ENCODE data around the gene ENPP3. TPM values are rescaled to one million over a fixed set of nuclear protein-coding genes. Genes with fewer than 3 reads are reported as not detected.

ENPP3 gene
- total and polyA plus RNA-seq, 10 of the 15 experiments (the other 5 are each of a cell fraction or from before 2014, with no cell fraction given), result 0.01 TPM; not detected in 9

DNA sequence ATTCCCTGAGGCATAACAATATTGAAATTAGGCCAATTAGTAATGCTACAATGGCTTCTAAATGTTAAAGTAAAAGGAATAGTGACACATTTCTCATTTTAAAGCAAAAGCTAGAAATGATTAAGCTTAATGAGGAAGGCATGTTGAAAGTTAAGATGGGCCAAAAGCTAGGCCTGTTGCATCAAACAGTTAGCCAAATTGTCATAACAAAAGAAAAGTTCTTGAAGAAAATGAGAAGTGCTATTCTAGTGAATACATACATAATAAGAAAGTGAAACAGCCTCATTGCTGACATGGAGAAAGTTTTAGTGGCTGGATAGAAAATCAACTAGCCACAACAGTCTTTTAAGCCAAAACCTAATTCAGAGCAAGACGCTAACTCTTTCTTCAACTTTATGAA lies 51.2 kb downstream of the ENPP3 start (continued):
- no peak for TF ChIP-seq ZBTB33 (IDR thresholded peaks at IDR 0.05)
- TF ChIP-seq SMAD5 (IDR thresholded peaks at IDR 0.05; ENCODE audit: low read depth), result no peak
- no peak for TF ChIP-seq KAT2A (conservative IDR thresholded peaks at IDR 0.05; ENCODE audit: control insufficient read depth, low read depth, low read length)
- TF ChIP-seq BACH1 (IDR thresholded peaks at IDR 0.05; ENCODE audit: borderline replicate concordance), result no peak
- peak; percentile 100 for TF ChIP-seq ZNF217 (IDR thresholded peaks at IDR 0.05)
- peak; percentile 91 for TF ChIP-seq RUNX3 (IDR thresholded peaks at IDR 0.05; ENCODE audit: low read length)
- TF ChIP-seq RELA (IDR thresholded peaks at IDR 0.05; ENCODE audit: borderline replicate concordance, partially characterized antibody), result no peak
- no peak for TF ChIP-seq ZNF24 (IDR thresholded peaks at IDR 0.05)
- TF ChIP-seq RELB (IDR thresholded peaks at IDR 0.05; ENCODE audit: low read depth), result no peak
- peak; percentile 62; the same call in 1 of the 2 replicates for TF ChIP-seq PAX5 (IDR thresholded peaks at IDR 0.05; ENCODE audit: borderline replicate concordance, low read depth, low read length)
- TF ChIP-seq NFXL1 (IDR thresholded peaks at IDR 0.05; ENCODE audit: borderline replicate concordance), result no peak
- TF ChIP-seq, protein P1, sequence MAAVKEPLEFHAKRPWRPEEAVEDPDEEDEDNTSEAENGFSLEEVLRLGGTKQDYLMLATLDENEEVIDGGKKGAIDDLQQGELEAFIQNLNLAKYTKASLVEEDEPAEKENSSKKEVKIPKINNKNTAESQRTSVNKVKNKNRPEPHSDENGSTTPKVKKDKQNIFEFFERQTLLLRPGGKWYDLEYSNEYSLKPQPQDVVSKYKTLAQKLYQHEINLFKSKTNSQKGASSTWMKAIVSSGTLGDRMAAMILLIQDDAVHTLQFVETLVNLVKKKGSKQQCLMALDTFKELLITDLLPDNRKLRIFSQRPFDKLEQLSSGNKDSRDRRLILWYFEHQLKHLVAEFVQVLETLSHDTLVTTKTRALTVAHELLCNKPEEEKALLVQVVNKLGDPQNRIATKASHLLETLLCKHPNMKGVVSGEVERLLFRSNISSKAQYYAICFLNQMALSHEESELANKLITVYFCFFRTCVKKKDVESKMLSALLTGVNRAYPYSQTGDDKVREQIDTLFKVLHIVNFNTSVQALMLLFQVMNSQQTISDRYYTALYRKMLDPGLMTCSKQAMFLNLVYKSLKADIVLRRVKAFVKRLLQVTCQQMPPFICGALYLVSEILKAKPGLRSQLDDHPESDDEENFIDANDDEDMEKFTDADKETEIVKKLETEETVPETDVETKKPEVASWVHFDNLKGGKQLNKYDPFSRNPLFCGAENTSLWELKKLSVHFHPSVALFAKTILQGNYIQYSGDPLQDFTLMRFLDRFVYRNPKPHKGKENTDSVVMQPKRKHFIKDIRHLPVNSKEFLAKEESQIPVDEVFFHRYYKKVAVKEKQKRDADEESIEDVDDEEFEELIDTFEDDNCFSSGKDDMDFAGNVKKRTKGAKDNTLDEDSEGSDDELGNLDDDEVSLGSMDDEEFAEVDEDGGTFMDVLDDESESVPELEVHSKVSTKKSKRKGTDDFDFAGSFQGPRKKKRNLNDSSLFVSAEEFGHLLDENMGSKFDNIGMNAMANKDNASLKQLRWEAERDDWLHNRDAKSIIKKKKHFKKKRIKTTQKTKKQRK (IDR thresholded peaks at IDR 0.05; ENCODE audit: low read depth, low read length), result no peak
- no peak for TF ChIP-seq PKNOX1 (IDR thresholded peaks at IDR 0.05)
- TF ChIP-seq, protein P2, sequence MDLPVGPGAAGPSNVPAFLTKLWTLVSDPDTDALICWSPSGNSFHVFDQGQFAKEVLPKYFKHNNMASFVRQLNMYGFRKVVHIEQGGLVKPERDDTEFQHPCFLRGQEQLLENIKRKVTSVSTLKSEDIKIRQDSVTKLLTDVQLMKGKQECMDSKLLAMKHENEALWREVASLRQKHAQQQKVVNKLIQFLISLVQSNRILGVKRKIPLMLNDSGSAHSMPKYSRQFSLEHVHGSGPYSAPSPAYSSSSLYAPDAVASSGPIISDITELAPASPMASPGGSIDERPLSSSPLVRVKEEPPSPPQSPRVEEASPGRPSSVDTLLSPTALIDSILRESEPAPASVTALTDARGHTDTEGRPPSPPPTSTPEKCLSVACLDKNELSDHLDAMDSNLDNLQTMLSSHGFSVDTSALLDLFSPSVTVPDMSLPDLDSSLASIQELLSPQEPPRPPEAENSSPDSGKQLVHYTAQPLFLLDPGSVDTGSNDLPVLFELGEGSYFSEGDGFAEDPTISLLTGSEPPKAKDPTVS (IDR thresholded peaks at IDR 0.05; ENCODE audit: low read depth, low read length), result no peak
- no peak for TF ChIP-seq ZNF274 (IDR thresholded peaks at IDR 0.05; ENCODE audit: insufficient read depth, insufficient read length)
- TF ChIP-seq CTCF (IDR thresholded peaks at IDR 0.05 in 2 of 3, conservative IDR thresholded peaks at IDR 0.05 in 1 of 3; ENCODE audit: control insufficient read depth in 2 of 3, extremely low read depth in 1 of 3, insufficient read depth in 1 of 3, low read depth in 3 of 3, low read length in 3 of 3), result no peak
- TF ChIP-seq DPF2 (IDR thresholded peaks at IDR 0.05), result no peak
- TF ChIP-seq, protein P3, sequence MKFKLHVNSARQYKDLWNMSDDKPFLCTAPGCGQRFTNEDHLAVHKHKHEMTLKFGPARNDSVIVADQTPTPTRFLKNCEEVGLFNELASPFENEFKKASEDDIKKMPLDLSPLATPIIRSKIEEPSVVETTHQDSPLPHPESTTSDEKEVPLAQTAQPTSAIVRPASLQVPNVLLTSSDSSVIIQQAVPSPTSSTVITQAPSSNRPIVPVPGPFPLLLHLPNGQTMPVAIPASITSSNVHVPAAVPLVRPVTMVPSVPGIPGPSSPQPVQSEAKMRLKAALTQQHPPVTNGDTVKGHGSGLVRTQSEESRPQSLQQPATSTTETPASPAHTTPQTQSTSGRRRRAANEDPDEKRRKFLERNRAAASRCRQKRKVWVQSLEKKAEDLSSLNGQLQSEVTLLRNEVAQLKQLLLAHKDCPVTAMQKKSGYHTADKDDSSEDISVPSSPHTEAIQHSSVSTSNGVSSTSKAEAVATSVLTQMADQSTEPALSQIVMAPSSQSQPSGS (IDR thresholded peaks at IDR 0.05; ENCODE audit: low read length), result peak; percentile 89

Measured in GM12878 (cell line).